ENCODE measurements around the gene PPP3R1.

GRCh38 chr2:68258851-68259250 lies 6.5 kb upstream of the PPP3R1 start:
- TF ChIP-seq, protein P1, sequence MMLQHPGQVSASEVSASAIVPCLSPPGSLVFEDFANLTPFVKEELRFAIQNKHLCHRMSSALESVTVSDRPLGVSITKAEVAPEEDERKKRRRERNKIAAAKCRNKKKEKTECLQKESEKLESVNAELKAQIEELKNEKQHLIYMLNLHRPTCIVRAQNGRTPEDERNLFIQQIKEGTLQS (IDR thresholded peaks at IDR 0.05; ENCODE audit: borderline replicate concordance, extremely low read depth, low read depth, low read length) = no peak
- TF ChIP-seq EP300 (IDR thresholded peaks at IDR 0.05; ENCODE audit: borderline replicate concordance in 1 of 2, control insufficient read depth in 1 of 2, low read depth in 2 of 2, low read length in 2 of 2) (no peak), JUNB (IDR thresholded peaks at IDR 0.05) (no peak), POLR2A (IDR thresholded peaks at IDR 0.05; ENCODE audit: low read depth, low read length) (no peak)
- TF ChIP-seq, protein P2, sequence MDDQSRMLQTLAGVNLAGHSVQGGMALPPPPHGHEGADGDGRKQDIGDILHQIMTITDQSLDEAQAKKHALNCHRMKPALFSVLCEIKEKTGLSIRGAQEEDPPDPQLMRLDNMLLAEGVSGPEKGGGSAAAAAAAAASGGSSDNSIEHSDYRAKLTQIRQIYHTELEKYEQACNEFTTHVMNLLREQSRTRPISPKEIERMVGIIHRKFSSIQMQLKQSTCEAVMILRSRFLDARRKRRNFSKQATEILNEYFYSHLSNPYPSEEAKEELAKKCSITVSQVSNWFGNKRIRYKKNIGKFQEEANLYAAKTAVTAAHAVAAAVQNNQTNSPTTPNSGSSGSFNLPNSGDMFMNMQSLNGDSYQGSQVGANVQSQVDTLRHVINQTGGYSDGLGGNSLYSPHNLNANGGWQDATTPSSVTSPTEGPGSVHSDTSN (IDR thresholded peaks at IDR 0.05; ENCODE audit: insufficient replicate concordance, low read depth, low read length) = no peak

Measured in GM12878 (cell line).